DOHH2 (cell line): ENCODE data around the gene TICAM1.

ENCODE experiments used
- H3F3A ChIP-seq: fragments of 200-600 bp; sonication (generic), shearing (Covaris generic); 2 replicates; pipeline ENCODE4 v1.6.0; 2016; ENCODE audit warnings: antibody characterized with exemption, mild to moderate bottlenecking; ENCODE audit not compliant: control insufficient read depth, insufficient read depth
- H3K27ac ChIP-seq: fragments of 200-600 bp; sonication (generic); 2 replicates; pipeline ENCODE4 v1.5.1; 2014; ENCODE audit warnings: low read depth, mild to moderate bottlenecking, low read length, moderate library complexity
- H3K27me3 ChIP-seq: fragments of 200-600 bp; sonication (generic); 2 replicates; pipeline ENCODE4 v1.6.1; 2014; ENCODE audit warnings: mild to moderate bottlenecking, low read length, mixed read lengths; ENCODE audit not compliant: control insufficient read depth
- H3K36me3 ChIP-seq: fragments of 200-600 bp; sonication (generic); 2 replicates; pipeline ENCODE4 v1.6.1; 2014; ENCODE audit warnings: mild to moderate bottlenecking, low read length, moderate library complexity, mixed read lengths; ENCODE audit not compliant: control insufficient read depth
- H3K4me1 ChIP-seq: fragments of 200-600 bp; sonication (generic); 2 replicates; pipeline ENCODE4 v1.6.1; 2014; ENCODE audit warnings: mild to moderate bottlenecking, low read length, mixed read lengths; ENCODE audit not compliant: control insufficient read depth
- H3K4me2 ChIP-seq: fragments of 200-600 bp; sonication (generic); 2 replicates; pipeline ENCODE4 v1.6.0; 2014; ENCODE audit warnings: mild to moderate bottlenecking, low read length, moderate library complexity
- H3K4me3 ChIP-seq: fragments of 200-600 bp; sonication (generic); 2 replicates; pipeline ENCODE4 v1.5.1; 2014; ENCODE audit warnings: mild to moderate bottlenecking, low read length, mixed read lengths
- H3K79me2 ChIP-seq: fragments of 200-600 bp; sonication (generic); 2 replicates; pipeline ENCODE4 v1.6.1; 2014; ENCODE audit warnings: mild to moderate bottlenecking, low read length, mixed read lengths; ENCODE audit not compliant: control insufficient read depth
- H3K9me2 ChIP-seq: fragments of 200-600 bp; sonication (generic); replicated peaks from 2 replicates; pipeline ENCODE4 v1.6.1; 2014; ENCODE audit warnings: mild to moderate bottlenecking, low read length, mixed read lengths; ENCODE audit not compliant: control insufficient read depth
- H3K9me3 ChIP-seq: fragments of 200-600 bp; sonication (generic); 2 replicates; pipeline ENCODE4 v1.6.1; 2014; ENCODE audit warnings: antibody characterized with exemption, low read length, mixed read lengths; ENCODE audit not compliant: control insufficient read depth, insufficient read depth
- H4K20me1 ChIP-seq: fragments of 200-600 bp; sonication (generic); 2 replicates; pipeline ENCODE4 v1.6.0; 2014; ENCODE audit warnings: low read depth, mild to moderate bottlenecking, antibody characterized with exemption, low read length, moderate library complexity; ENCODE audit not compliant: control insufficient read depth, insufficient read depth
- EZH2phosphoT487 ChIP-seq: fragments of 200-600 bp; sonication (generic); IDR thresholded peaks from 2 replicates; pipeline ENCODE4 v1.6.1; 2017; ENCODE audit warnings: borderline replicate concordance, mild to moderate bottlenecking, antibody characterized with exemption, low read length, moderate library complexity, mixed read lengths
- TF ChIP-seq, protein P1 (sequence below): fragments of 200-600 bp; sonication (generic); IDR thresholded peaks from one replicate; pipeline ENCODE4 v1.5.1; 2014; ENCODE audit warnings: antibody characterized with exemption, mild to moderate bottlenecking, low read depth, low read length; ENCODE audit not compliant: poor library complexity, severe bottlenecking

Gene TICAM1

DNA sequence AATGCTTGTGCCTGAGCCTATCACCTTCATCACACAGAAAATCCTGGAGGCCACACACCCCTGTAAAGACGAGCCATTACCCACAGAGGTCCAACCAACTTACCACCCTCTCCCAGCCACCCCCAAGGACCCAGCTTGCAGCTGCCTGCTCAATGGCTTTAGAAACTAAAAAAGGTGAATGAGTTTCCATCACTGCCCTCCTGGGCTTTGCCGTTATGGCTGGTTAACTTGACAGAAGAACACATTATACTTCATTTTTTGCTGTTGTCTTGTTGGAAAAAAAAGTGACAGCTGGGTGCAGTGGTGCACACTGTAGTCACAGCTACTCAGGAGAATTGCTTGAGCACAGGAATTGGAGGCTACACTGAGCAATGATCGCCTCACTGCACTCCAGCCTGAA lies 57.4 kb downstream of the TICAM1 start:
- Histone ChIP-seq H3K9me2 (no peaks in the 10 kb centered on the region), H3F3A (no peaks in the 10 kb centered on the region; the same call in 1 of the 2 replicates), H3K27ac (peak overlapping the region; percentile 68), H3K9me3 (no peaks in the 10 kb centered on the region), H3K79me2 (peaks cover 61% of the 10 kb centered on the region), H4K20me1 (peaks cover 2% of the 10 kb centered on the region; the same call in 1 of the 2 replicates), H3K36me3 (peaks cover 17% of the 10 kb centered on the region), H3K27me3 (no peaks in the 10 kb centered on the region), H3K4me3 (peak overlapping the region; percentile 52), H3K4me2 (peak overlapping the region; percentile 65), H3K4me1 (peaks cover 65% of the 10 kb centered on the region)
- TF ChIP-seq, protein P1, sequence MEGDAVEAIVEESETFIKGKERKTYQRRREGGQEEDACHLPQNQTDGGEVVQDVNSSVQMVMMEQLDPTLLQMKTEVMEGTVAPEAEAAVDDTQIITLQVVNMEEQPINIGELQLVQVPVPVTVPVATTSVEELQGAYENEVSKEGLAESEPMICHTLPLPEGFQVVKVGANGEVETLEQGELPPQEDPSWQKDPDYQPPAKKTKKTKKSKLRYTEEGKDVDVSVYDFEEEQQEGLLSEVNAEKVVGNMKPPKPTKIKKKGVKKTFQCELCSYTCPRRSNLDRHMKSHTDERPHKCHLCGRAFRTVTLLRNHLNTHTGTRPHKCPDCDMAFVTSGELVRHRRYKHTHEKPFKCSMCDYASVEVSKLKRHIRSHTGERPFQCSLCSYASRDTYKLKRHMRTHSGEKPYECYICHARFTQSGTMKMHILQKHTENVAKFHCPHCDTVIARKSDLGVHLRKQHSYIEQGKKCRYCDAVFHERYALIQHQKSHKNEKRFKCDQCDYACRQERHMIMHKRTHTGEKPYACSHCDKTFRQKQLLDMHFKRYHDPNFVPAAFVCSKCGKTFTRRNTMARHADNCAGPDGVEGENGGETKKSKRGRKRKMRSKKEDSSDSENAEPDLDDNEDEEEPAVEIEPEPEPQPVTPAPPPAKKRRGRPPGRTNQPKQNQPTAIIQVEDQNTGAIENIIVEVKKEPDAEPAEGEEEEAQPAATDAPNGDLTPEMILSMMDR: no peak
- TF ChIP-seq EZH2phosphoT487: no peak

DNA sequence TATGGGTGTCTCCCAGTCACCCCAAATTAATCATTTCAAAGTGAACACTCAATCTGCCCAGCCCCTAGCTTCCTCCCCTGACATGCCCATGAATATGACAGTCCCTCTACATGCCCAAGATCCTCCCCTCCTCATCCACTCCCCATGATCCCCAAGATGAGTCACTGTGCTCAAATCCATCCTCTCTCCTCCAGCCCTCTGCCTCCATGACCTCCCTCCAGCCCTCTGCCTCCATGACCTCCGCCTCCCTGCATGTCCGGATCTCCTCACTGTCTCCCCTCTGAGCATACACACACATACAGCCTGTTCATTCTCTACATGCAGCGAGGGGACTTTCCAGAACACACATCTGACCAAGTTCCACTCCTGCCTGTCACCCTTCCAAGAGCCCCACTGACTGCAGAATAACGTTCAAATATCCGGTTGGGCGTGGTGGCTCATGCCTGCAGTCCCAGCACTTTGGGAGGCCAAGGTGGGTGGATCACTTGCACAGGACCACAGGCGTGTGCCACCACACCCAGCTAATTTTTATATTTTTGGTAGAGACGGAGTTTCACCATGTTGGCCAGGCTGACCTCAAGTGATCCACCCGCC lies 58.4 kb downstream of the TICAM1 start:
- no peaks in the 10 kb centered on the region for H3K9me3 ChIP-seq
- H3K79me2 ChIP-seq: peaks cover 62% of the 10 kb centered on the region
- TF ChIP-seq, protein P1: no peak
- no peak for TF ChIP-seq EZH2phosphoT487
- H3K27ac ChIP-seq: 0 out of 2 replicates have a peak overlapping the region, but pooled peaks have one; percentile 1
- H3K4me3 ChIP-seq: peak overlapping the region; percentile 52
- H3K9me2 ChIP-seq: no peaks in the 10 kb centered on the region
- H4K20me1 ChIP-seq: peaks cover 6% of the 10 kb centered on the region; the same call in 1 of the 2 replicates
- no peaks in the 10 kb centered on the region; the same call in 1 of the 2 replicates for H3F3A ChIP-seq
- peak overlapping the region; percentile 65 for H3K4me2 ChIP-seq
- H3K27me3 ChIP-seq: no peaks in the 10 kb centered on the region
- H3K4me1 ChIP-seq: peaks cover 57% of the 10 kb centered on the region
- H3K36me3 ChIP-seq: peaks cover 17% of the 10 kb centered on the region

DNA sequence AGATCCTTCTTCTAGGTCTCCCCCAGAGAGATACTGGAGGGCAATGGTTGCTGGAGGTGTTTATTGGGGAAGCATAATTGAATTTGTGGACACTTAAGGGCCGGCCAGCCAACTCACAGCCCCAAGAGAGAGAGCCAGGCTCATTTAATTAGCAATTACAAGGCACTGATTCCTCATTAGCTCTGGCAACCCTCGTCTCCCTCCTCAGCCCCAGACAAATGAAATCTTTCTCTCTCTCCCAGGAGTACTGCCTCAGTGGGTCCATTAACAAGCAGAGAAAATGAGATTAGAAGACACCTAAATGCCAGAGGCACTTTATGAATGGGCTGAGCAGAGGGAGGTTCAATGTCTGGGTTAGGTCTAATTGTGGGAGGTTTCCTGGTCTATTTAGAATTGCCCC lies 58.9 kb downstream of the TICAM1 start:
- Histone ChIP-seq H3K9me2 (no peaks in the 10 kb centered on the region), H4K20me1 (peaks cover 10% of the 10 kb centered on the region; the same call in 1 of the 2 replicates), H3K4me1 (peaks cover 52% of the 10 kb centered on the region), H3K4me3 (no peak overlapping the region), H3K27ac (no peak overlapping the region), H3K27me3 (no peaks in the 10 kb centered on the region), H3K79me2 (peaks cover 59% of the 10 kb centered on the region), H3K9me3 (no peaks in the 10 kb centered on the region), H3K36me3 (peaks cover 17% of the 10 kb centered on the region), H3K4me2 (peak overlapping the region; percentile 65; the same call in 1 of the 2 replicates), H3F3A (no peaks in the 10 kb centered on the region; the same call in 1 of the 2 replicates)
- TF ChIP-seq, protein P1: no peak
- no peak for TF ChIP-seq EZH2phosphoT487
